Pulmonary artery endothelial cell (primary cell): ENCODE measurements around the gene AHSG. TPM values are rescaled to one million over a fixed set of nuclear protein-coding genes. Genes with fewer than 3 reads are reported as not detected.
"Not testable (repeated sequence)": the region's sequence is repeated elsewhere in the genome, so short reads cannot be mapped to it uniquely, and the experiment has no call there.

ENCODE experiments used
- DNase-seq: peaks from one replicate; pipeline ENCODE4 v3.0.0-alpha.2; 2011; ENCODE audit warnings: low read depth, low spot score
- total RNA-seq: library from RNA; depleted of rRNA; stranded (reverse); fragments of >200 nt; gene quantifications from 2 replicates; pipeline ENCODE4 v1.2.3, GENCODE V29; 2014

Gene AHSG
- total RNA-seq, 1 donor from 2014 or later, result not detected

DNA sequence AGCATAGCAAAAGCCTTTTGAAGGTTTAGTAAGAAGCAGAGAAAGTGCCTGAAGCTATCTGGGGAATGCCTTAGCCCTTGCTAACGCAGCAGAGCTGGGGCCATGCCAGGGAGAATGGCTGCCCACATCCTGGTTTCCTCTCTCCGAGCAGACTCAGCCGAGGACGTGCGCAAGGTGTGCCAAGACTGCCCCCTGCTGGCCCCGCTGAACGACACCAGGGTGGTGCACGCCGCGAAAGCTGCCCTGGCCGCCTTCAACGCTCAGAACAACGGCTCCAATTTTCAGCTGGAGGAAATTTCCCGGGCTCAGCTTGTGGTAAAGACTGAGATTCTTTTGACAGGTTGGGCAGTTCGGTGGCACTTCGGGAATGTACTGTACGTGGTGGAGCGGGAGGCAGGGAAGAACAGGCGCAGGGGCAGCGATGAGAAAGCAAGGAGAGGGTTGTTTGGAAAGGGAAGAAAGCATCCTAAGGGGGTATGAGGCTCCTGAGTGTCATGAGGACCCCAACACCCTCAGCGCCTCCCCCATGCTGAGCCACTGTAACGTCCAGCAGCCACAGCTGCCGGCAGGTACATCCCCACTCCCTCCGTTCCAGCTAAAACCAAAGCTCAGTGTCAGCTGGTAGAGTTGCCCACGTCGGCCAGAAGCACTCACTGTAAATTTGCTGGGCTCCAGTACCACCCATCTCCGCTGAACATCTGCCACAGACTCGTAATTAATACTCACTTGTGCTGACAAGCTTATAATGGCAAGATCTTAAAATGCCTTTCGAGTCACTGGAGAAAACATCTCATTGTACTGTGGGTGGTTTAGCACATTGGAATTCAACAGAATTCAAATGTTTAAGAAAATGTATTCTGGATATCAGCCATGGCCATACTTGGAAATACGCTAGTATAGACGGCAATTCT is 4.4 kb downstream of the AHSG start:
- peak; percentile 67 for DNase-seq

DNA sequence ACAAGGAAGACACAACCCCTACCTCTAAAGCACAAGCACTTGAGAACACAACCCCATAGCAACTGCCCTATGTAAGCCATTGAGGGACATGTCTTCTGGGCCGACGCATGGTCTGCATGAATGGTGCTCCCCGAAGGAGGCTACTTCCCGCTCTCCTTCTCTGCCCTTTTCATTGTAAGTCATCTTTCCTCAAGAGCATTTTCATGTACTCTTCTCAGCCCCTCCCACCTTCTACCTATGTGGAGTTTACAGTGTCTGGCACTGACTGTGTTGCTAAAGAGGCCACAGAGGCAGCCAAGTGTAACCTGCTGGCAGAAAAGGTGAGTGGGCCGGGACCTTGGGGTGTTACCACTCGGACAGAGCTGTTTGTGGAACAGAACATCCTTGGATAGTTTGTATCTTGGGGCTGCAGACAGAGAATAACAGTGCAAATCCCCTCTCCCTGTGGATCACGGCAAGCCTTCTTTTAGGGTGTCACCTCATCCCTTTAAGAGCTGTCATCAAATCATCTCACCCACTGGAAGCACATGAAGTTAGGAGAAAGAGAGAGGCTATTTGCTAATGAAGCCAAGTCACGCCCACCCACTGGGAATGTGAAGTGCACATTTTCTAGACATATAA is 5.6 kb downstream of the AHSG start:
- no peak for DNase-seq

DNA sequence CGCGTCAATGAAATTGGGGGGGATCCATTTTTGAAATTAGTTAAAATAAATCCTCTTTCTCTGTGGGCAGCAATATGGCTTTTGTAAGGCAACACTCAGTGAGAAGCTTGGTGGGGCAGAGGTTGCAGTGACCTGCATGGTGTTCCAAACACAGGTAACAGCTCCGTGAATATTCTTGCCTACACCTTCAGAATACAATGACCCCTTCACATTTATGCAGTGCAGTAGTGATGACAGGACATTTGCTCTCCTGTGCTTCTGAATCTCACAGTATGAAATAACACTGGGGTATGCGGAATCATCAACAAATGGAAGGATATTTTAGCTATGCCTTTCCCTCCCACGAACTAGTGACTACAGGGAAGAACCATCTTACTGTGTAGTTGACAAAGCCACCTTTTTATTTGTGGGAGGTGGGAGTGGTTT is 6.9 kb downstream of the AHSG start:
- DNase-seq, result no peak

DNA sequence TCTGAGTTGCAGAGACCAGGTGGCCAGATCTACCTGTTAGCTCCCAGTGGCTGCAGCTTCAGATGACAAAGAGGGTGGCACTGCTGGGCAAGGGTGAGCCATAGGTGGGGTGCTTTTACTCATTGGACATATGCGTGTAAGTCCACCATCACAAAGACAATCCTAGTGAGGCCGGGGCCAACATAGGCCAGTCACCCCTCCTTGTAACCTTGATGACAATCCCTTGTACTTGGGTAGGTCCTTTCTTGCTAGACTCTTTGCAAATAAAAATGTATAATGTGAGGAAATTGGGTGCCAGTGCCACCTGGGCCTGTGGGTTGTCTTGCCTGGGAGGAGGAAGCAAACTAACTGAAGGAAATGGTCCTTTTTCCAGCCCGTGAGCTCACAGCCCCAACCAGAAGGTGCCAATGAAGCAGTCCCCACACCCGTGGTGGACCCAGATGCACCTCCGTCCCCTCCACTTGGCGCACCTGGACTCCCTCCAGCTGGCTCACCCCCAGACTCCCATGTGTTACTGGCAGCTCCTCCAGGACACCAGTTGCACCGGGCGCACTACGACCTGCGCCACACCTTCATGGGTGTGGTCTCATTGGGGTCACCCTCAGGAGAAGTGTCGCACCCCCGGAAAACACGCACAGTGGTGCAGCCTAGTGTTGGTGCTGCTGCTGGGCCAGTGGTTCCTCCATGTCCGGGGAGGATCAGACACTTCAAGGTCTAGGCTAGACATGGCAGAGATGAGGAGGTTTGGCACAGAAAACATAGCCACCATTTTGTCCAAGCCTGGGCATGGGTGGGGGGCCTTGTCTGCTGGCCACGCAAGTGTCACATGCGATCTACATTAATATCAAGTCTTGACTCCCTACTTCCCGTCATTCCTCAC is 7.6 kb downstream of the AHSG start:
- DNase-seq, result no peak

DNA sequence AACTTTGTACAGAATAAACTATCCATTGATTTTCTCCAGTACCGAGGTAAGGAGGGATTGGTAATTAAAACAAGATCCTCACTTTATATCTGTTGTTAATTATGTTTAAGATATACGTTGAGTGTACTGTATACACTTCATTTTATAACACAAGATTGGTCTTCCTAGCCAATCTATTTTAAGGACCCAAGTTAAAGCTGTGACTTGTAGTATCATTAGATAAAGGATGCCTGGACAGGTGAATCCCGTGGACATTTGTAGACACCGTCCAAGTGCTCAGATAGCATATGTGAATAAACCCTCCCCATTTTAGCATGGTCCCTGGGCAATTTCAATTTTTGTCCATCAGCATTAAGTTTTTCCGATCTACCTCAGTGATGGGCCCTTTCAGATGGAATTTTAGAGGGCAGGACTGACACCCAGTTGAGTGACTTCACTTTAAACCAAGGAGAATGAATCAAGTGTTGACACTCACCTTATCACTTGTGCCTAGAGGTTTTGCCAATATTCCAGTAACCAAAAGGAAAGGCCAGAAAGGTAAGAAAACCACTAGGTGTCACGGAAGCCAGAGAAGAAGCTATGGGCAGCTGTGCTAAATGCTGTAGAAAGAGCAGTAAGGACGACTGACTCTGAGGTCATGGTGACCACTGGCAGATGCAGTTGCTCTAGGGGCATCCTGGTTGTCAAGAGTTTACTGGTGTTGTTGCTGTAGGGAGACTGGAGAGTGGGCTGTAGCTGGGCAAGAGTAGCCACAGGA is 9.2 kb downstream of the AHSG start:
- DNase-seq, result no peak

DNA sequence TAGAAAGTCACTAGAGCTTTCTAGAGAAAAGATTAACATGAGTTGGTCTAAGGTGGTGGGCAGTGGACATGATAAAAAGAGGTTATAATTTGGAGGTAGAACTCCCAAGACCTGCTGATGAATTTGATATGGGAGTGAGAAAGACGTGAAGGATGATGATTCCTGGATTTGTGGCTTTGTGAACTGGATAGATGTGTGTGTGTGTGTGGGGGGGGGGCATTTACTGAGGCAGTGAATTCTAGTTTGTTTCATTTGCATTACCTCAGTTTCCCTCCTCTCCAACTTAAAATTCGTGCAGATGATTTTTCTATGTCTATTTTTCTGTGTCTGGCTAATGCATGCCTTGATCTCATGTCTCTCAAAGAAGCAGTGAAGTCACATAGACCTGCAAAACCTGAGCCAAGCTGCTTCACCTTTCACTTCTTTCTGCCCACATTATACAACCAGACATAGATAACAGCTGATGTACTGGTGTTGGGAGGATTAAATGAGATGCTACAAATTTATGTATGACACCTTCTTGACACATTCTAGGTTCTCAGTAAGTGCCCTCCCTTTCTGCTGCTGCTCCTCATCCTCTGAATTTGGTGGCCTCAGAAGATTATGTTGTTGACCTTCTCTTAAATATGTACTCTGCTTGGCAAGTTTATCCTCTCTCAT is 9.9 kb downstream of the AHSG start:
- DNase-seq, result no peak

DNA sequence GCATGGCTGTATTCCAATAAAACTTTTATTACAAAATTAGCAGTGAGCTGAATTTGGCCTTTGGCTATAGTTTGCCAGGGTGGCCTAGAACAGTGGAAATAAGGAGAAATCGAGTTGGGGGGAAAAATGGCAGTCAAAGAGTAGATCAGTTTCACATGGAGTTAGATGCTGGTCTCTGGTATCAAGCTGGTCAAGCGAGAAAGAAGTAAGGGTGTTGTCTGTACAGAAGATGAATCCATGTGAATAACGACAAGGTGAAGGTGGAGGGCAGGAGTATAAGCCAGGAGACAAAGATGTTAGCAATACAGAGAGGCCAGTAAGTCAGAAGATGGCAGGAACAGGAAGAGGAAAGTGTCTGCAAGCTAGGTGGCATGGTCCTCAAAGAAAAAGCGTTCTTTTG is 11.7 kb downstream of the AHSG start:
- DNase-seq, result no peak

DNA sequence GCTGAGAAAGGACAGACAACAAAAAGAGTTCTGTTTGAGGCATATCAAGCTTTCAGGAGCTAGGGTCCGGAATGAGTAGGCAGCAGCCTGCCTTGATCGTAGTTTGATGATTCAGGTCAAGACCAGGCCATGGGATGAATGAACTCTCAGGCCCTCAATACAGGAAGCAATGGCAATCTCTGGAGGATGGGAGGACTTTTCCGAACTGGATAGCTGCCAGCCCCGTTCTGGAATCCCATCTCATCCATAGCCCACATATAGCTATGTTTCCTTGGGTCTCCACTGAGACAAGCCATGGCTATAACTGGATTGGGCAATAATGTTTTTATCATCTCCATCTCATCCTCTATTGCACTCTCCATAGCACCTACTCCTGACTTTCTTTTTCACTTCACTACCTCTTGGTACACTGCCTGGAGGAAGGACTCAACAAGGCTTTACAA is 12.8 kb downstream of the AHSG start:
- no peak for DNase-seq

DNA sequence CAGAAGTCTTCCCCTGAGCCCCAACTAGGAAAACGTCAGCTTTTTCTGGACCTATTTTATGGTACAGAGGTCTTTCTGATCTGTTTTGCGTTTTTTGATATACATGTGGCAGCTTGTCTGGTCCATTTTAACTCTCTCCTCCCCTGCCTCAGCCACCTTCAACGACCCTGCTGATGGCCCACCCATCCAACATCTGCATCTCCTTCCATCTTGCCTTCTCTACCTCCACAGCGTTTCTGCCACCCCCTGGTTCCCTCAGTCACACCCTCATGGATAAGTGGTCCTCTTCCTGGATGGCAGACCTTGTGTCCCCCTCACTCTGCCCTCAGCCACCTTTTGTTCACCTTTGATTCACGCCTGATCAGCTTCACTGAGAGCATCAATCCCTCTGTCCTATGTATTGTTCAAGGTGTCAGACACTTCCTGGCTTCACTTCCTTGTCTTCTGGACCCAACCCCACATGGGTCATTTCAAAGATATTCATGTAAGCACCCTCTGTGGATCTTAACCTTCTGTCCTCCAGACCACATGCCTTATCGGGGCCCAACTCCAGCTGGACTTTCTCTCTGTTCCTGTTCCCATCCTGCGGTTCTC is 13.5 kb downstream of the AHSG start:
- no peak for DNase-seq

DNA sequence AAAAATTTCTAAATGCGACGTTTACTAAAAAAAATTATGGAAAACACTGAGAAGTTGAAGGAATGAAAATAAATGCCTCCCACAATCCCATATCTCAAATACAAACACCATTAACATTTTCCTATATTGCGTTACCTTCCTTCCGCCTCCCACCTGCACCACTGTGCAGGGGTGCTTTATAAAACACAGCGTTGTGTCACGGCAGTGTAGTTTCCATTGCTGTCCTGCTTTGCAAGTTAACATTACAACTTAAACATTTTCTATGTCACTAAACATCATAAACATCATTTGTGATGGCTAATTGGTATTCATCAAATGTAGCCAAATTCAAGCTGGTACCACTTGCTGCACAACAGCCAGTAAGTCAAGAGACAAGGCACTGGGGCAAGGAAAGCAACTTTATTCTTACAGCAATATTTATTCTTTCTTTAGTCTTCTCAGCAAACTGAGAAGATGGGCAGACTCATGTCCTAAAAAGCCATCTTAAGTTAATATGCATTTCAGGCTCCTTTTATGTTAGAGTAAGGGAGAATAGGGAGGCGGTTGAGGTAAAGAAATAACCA is 15.1 kb downstream of the AHSG start:
- DNase-seq, result no peak

DNA sequence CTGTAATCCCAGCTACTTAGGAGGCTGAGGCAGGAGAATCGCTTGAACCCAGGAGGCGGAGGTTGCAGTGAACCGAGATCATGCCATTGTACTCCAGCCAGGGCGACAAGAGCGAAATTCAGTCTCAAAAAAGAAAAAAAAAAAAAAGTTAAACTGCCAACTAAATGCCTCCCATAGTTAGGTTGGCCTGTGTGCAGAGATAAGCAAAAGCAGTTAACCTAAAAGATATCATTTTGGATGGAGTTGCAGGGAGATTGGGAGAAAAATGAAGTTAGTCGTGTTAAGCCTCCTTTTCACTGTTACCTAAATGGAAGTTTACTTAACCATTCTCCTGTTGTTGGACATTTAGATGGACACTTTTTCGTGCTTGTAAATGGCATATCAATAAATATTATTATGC is 15.9 kb downstream of the AHSG start:
- DNase-seq, result no peak

DNA sequence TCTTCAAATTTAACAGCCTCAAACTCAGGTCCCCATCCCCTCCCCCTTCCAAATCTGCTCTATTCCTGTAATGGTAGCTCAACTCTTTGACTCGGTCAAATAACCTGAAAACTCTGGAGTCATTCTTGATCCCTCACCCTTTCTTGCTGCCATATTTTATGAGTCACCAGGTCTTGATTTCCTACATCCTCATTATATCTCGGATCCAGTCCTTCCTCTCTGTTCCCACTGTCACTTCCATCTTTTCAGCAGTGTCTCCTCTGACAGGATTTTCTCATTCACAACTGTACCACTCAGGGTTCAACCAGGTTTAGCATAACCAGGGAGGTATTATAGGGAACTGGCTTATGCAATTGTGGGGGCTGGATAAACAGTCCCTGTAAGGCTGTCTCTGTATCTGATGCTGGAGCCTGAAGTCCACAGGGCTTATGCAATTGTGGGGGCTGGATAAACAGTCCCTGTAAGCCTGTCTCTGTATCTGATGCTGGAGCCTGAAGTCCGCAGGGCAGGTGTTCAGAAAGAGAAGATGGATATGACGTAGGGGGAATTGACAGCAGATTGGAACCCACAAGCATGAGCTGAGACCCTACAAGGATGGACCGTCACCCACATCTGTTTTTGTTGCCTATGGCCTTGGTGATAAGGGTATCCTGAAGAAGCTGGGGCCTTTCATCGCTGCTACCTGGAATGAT is 18.2 kb downstream of the AHSG start:
- no peak for DNase-seq

DNA sequence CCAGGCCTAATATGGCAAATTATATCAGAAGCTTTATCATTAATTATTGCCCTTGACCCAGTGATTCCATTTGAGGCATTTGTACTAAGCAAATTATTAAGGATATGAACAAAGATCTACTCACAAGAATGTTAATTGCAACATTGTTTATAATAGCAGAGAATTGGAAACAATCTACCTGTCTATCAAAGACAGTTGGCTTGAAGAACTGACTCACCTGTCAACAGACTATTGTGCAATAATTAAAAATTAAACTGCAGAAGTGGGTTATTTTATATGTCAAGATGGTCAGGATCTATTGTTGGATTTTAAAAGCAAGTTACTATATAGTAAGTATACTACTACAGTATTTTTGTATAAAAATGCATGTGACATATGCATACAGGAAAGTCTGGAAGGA is 20.6 kb downstream of the AHSG start:
- DNase-seq, result no peak

DNA sequence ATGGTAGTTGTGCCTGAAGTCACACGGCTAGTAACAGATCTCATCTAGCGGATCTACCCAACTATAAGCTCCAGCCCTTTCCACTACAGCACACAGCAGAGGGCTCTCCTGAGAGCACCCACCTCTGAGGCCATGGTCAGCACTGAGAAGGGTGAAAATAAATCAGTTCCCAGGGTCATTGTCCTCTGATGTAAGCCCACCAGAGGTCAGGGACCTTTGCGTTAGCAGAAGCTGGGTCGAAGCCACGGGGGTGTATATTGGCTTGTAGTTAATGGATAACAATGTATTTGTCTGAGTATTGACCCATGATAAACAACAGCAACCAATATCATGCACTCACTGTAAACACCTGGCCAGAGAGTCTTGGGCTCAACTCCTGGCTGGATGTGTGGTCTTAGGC is 21.3 kb downstream of the AHSG start:
- DNase-seq, result not testable (repeated sequence)

DNA sequence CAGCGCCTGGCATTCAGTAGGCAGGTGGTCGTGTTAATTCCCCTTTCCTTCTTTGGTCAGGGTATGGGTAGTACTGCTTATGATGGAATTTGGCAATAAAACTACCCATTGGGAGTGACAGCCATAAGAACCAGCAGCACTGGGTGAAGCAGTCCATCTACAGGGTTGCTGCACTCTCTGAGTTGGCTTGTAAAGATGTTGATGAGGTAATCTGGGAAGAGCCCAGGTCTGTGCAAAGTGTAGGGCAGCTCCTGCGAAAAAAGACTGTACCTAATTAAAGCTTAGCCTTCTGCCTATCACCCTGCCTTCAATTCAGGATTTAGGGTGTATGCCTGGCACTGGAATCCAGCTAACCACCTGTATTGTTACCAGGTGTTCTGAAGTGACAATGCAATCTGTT is 22.7 kb downstream of the AHSG start:
- no peak for DNase-seq

DNA sequence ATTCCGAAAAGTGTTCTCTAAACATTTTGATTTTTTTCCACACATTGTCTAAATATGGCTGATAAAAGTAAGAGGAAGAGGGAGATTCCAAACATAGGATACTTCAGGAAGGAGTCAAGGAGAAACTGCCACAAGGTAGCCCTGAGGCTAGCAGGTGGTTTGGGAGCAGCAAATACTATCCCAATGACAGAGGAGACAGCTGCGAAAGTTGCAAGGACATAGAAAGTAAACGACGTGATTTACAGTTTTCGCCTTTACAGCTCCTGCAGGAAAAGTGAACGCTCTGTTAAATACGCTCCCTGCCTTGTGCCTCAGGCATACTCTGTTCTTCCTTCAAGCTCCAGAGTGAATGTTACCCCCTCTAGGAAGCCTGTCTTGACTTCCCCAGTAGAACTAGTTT is 23.7 kb downstream of the AHSG start:
- DNase-seq, result no peak

DNA sequence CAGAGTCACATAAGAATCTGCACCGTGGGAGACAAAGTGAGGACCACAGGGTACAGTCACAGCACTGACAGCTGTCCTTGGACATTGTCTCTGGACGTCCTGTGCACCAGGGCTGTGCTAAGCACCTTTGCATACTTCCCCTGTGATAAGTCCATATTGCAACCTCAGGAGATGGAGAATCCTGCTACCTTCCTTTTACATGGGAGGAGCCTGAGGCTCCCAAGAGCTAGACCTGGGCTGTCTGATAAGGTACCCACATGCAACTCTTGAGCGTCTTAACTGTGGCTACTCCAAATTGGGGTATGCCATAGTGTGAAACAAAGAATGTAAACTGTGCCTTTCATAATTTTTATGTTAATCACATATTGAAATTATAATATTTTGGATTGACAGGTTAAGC is 24.8 kb downstream of the AHSG start:
- DNase-seq, result no peak

DNA sequence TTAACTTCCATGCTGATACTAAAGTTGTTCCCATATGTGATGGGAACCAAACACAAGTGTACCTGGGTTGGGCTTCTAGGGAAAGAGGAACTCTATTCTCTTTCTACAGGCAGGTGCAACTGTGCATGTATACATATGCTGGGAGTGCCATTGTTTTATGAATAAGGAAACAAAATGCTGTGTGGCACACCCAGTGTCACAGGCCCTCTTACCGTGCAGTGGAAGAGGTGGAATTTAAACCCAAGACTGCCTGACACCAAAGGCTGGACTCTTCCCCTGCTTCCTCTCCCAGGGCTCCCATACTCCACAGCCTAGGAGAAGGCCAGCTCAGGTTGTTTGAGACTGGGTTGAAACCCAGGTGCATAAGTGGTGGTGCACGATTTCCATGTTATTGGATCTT is 25.4 kb downstream of the AHSG start:
- DNase-seq, result no peak

DNA sequence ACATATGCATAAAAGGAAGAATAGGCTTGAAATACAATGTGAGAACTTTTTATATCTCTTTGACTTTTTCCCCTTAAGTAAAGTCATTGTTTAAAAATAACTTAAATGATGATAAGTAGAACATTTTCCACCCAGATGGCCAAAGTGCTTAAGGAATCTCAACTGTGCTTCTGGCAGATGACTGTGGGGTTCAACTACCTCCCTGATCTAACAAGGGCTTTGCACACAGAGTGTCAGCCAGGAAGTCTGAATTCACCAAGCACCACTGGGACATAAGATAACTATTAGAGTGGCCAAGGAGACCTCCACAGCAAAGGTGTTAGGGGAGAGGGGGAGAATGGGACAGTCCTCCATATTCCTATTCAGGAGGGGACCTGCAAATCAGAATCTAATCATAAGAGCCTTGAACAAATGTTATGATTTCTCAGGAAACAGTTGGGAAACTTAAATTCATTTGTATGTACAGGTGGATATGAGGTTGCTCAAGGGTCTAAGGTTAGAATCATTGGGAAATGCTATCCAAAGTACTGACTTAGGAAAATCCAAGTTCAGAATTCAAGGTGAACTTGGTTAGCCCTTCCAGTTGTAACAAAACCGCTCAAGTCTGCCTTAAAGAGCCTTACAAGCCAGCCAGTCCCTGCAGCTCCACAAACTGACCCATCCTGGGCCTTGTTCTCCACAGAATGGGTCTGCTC is 27.1 kb downstream of the AHSG start, which contains the start of gene FETUB:
Gene FETUB (plus strand): TSS at position 622 of the 695 bp plus-strand sequence. CDS start 62 bp downstream, at position 684.
- no peak for DNase-seq
